ENCODE results near the gene EZR.

GRCh38 chr6:158789115-158789917, 29.9 kb downstream of the EZR start:
- TF ChIP-seq, protein P1, sequence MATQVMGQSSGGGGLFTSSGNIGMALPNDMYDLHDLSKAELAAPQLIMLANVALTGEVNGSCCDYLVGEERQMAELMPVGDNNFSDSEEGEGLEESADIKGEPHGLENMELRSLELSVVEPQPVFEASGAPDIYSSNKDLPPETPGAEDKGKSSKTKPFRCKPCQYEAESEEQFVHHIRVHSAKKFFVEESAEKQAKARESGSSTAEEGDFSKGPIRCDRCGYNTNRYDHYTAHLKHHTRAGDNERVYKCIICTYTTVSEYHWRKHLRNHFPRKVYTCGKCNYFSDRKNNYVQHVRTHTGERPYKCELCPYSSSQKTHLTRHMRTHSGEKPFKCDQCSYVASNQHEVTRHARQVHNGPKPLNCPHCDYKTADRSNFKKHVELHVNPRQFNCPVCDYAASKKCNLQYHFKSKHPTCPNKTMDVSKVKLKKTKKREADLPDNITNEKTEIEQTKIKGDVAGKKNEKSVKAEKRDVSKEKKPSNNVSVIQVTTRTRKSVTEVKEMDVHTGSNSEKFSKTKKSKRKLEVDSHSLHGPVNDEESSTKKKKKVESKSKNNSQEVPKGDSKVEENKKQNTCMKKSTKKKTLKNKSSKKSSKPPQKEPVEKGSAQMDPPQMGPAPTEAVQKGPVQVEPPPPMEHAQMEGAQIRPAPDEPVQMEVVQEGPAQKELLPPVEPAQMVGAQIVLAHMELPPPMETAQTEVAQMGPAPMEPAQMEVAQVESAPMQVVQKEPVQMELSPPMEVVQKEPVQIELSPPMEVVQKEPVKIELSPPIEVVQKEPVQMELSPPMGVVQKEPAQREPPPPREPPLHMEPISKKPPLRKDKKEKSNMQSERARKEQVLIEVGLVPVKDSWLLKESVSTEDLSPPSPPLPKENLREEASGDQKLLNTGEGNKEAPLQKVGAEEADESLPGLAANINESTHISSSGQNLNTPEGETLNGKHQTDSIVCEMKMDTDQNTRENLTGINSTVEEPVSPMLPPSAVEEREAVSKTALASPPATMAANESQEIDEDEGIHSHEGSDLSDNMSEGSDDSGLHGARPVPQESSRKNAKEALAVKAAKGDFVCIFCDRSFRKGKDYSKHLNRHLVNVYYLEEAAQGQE (IDR thresholded peaks at IDR 0.05; ENCODE audit: insufficient read depth in 1 of 2, low read depth in 2 of 2, low read length in 2 of 2): no peak
- no peak for TF ChIP-seq TAF1 (IDR thresholded peaks at IDR 0.05; ENCODE audit: borderline replicate concordance, insufficient read depth, low read length)
